Astrocyte of the hippocampus (primary cell): ENCODE measurements around the gene MIF4GD.

Experiments used
- DNase-seq: peaks from one replicate; pipeline ENCODE4 v3.0.0; 2011; ENCODE audit warnings: low read depth, low spot score

Gene MIF4GD

DNA sequence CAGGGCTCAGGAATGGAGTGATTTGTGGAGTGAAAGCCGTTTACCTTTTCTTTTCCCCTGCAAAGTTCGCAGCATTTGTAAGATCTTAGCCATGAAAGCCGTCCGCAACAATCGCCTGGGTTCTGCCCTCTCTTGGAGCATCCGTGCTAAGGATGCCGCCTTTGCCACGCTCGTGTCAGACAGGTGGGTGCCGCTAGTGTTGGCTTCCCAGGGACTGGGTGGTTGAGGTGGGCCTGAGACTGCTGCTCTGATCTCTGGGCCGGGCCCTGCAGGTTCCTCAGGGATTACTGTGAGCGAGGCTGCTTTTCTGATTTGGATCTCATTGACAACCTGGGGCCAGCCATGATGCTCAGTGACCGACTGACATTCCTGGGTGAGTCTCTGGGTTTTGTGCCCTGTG, 38.2 kb downstream of the MIF4GD start:
- DNase-seq, result no peak

DNA sequence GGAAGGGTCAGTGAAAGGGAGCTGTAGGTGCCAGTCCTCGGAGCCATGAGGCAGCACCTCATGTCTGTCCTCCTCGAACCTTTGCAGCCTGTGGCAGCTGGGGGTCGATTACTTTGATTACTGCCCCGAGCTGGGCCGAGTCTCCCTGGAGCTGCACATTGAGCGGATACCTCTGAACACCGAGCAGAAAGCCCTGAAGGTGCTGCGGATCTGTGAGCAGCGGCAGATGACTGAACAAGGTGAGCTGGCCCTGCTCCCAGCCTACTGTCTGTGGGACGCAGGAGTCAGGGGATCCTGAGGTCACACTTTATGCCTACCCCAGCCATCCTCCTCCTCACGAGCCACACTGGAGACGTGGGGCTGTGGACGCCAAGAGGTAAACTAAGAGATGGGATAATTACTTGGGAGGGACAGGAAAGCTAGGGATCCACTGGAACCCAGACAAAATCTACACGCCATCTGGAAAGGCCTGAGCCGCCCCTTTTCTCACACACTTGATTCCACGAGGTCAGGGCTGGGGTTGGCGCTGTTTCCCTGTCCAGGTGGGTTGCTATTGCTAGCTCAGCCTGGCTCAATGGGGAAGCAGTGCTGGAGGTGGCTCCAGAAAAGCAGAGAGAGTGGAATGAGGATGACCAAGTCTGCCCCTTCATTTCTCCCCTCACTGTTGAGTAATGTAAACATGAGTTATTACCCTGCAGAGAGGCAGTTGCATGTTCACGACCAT, 39.1 kb downstream of the MIF4GD start:
- DNase-seq, result no peak

DNA sequence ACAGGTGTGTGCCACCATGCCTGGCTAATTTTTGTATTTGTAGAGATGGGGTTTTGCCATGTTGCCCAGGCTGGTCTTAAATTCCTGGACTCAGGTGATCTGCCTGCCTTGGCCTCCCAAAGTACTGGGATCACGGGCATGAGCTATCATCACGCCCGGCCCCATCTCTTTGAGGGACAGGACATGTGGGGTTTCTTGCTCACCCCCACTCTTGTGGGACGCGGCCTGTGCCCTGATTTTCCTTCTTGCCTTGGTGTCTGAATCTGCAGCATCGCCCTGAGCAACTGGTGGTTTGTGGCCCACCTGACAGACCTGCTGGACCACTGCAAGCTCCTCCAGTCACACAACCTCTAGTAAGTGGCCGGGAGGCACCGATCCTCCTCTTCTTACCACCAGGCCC, 40.0 kb downstream of the MIF4GD start:
- DNase-seq, result no peak

DNA sequence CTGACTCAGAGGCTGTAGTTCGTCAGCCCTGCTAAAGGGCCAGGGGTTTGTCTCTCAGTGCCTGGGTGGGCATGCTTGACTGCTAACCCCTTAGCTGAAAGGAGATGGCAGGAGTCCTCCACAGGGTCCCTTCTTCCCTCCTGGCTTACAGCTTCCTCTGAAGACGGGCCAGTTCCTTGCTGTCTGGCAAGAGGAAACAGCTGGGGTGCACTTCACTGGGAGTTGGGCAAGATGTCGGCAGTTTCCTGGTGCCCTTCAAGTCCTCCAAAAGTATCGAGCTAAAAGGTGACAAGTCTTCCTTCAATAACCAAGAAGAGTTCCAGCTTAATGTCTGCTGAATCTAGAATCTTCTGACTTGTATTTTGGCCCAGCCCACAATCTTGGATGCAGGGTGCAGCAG, 42.2 kb downstream of the MIF4GD start:
- DNase-seq, result no peak

DNA sequence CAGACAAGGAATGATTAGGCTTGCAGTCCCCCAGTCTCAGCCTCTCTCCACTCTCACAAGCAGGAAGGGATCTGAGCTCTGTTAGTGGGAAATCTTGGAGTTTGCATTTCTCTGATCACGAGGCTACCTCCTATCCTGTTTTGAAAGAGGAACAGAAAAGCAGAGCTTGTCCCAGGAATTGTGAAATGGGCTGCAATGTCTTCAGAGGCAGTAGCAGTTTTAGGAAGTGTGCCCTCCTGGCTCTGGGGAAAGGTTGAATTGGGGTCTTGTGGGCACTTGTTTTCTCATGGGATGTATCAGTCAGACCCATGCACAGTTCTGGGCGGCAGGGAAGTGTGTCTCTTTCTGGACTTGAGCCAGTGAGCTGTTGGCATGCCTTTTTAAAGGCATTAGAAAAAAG, 42.7 kb downstream of the MIF4GD start:
- no peak for DNase-seq

DNA sequence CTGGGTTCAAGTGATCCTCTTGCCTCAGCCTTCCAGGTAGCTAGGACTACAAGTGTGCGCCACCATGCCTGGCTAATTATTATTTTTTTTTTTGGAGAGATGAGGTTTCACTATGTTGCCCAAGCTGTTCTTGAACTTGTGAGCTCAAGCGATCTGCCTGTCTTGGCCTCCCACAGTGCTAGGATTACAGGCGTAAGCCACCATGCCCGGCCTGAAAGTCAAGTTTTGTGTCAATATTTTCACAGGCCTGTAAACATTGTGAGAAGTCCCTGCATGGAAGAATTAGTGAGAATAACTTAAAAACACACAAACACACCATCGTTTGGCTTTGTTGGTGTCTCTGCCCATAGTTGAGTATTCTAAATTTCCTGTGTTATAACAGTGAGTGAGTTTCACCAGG, 43.3 kb downstream of the MIF4GD start:
- no peak for DNase-seq

DNA sequence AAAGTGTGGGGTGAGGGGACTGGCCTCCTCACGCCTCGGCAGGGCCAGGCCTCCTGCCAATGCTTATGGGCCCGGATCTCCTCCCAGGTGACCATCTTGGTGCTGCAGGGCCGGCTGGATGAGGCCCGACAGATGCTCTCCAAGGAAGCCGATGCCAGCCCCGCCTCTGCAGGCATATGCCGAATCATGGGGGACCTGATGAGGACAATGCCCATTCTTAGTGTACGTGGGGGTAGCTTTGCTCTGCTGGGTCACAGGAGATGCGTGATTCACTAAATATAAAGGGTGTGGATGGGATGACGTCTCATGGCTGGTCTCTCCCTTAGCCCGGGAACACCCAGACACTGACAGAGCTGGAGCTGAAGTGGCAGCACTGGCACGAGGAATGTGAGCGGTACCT, 46.0 kb downstream of the MIF4GD start:
- no peak for DNase-seq

DNA sequence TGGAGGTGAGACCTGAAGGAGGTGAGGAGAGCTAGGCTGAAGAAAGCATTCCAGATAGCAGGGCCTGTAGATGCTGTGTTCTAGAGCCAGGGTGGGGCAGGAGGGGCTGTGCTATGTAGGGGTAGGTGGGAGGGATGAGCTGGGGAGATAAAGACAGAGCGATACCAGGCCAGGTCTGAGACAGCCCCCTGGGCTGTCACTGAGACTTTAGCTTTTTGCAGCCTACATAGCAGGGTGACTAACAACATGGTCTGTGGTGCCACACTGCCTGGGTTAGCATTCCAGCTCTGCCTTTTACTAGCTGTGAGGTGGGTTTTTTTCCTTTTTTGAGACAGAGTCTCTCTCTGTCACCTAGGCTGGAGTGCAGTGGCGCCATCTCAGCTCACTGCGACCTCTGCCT, 51.2 kb downstream of the MIF4GD start:
- no peak for DNase-seq

DNA sequence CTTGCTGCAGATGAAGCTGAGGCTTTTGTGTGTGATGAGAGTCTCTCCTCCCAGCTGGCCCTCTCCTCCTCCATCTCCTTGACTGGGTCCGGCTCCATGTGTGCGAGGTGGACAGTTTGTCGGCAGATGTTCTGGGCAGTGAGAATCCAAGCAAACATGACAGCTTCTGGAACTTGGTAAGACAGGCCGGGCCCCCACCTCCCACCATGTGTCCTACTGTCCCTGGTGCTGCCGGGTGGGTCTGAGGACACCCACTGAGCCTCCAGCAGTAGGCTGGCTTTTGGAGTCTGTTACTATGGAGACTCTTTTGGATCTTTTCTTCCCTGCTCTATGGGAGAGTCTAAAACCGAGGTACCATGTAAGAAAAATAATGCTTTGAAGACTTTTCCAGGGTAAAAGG, 52.9 kb downstream of the MIF4GD start:
- no peak for DNase-seq
